Body of pancreas (tissue), 4 donors: Measurements from ENCODE around the gene TSPAN4.

ENCODE experiments used
- CTCF ChIP-seq, 7 experiments: fragments of 450-650 bp in 4 of 7; fragments of 200-600 bp in 3 of 7; sonication (generic) in 3 of 7; IDR thresholded peaks; one replicate each; pipeline ENCODE4 v1.5.1; 2016 to 2019; ENCODE audit warnings: antibody characterized with exemption in 7 of 7
- POLR2A ChIP-seq, 3 donors: fragments of 450-650 bp; IDR thresholded peaks; one replicate each; pipeline ENCODE4 v1.6.1; 2016; ENCODE audit warnings: antibody characterized with exemption in 3 of 3, mild to moderate bottlenecking in 2 of 3

- no peak for TF ChIP-seq CTCF (IDR thresholded peaks at IDR 0.05)
- TF ChIP-seq POLR2A (IDR thresholded peaks at IDR 0.05) = no peak
Measured at GRCh38 chr11:863910-864827, 21.5 kb downstream of the TSPAN4 start.
